ENCODE results near the gene TENM4. TPM values are rescaled to one million over a fixed set of nuclear protein-coding genes. Genes with fewer than 3 reads are reported as not detected.
"Not testable (repeated sequence)": the region's sequence is repeated elsewhere in the genome, so short reads cannot be mapped to it uniquely, and the experiment has no call there.

The TENM4 gene
- polyA plus RNA-seq, 12 donors: 6.1 to 12.6 (median 7.8) TPM; not detected in 1

DNA sequence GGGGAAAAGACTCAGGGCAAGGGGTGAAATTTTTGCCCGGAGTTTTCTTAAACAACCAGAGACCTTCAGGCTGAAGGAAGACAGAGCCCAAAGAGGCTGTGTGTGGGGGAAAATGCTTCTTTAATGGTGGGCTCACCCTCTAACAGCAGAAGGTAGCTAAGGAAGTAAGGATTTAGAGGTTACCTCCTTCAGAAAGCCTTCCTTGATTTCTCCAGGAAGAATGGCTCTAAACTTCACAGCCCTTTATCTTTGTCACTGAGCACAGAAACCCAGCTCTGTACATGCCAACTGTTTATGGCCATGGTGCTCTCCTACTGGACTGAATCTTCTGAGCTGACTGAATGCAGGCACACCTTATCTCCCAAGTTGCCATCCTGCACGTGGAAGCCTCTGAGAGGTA is 196.0 kb downstream of the TENM4 start:
- DNase-seq: no peak

DNA sequence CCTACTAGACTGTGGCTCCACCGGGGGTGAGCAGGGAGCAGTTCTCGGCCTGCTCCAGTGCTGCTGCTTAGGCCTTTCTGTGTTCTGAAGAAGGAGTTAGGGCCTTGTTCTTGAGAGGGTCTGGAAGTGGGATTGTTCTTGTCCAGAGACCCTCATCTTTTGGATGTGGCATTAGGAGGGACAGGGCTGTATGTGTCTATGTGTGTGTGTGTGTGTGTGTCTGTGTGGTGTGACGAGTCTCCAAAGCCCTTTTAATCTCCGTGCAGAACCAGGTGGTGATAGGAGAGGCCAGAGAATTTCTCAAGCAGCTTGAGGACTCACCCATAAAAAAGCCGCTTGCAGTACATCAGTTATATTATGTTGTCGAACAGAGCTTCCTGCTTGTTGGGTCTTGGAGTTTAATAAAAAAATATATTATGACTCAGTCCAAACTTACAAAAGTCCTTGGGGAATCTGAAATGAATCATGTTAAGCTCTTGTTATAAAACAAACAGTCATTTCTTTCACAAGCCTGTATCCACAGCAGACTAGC is 196.5 kb downstream of the TENM4 start:
- DNase-seq: peak; percentile 52

DNA sequence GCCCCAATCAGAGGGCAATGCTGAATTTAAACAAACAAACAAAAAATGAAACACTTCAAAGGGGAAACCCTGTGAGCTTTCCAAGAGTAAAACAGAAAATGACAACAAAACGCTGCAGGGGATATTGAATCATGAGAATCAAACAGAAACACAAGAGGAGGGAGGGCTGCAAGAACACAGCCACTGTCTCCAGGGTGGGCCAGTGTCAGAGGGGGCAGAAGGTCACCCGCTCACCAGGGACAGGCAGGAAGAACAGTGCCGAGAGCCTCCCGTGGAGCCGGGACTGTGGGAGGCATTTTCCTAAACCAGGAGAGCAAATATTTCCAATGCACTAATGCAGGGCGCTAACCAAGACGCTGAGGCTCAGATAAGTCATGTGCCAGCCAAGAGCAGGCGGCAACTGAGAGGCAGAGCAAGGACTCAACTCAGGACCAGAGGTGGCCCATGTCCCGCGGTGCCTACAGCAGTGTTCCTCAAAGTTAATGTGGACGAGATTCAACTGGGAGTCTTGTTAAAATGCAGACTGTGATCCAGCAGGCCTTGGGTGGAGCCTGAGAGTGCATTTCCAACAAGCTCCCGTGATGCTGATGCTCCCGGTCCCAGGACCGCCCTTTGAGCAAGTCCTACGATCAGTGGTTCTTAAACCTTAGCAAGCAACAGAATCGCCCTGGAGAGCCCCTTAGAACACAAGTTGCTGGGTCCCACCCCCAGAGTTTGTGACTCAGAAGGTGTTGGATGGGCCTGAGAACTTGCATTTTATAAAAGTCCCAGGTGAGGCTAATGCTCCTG is 197.2 kb downstream of the TENM4 start:
- DNase-seq: no peak

DNA sequence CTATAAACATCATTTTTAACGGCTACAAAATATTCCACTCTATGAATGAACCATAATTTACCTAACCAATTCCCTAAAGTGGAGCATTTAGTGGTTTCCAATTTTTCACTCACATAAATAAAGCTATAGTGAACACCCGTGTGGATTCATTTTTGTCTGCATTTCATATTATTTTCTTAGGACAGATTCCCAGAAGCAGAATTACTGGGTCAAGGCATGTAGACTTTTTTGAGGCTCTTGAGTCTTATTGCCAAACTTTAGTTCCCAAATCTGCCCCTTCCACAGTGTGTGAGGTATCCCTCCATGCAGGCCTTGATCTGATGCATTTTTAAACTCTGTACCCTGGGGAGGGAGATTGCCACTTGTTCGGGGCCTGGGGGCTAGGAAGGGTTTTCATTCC is 198.2 kb downstream of the TENM4 start:
- DNase-seq: no peak

DNA sequence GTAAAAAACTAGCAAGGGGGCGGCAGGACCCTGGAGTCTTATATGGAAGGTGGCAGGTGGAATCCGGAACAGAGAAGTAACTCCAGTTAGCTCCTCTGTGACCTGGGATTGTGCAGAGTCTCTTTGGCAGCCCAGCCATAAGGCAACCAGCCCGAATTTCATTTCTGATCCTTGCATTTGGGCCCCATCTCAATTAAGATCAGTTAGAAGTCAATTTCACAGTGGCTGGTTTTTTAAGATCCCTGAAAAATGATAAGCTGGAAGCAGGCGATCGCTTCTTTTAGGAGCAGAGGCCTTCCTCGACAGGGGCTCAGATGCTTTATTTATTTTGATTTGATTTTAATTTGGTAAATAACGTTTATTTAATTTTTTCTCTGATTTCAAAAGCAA is 199.0 kb downstream of the TENM4 start:
- DNase-seq: no peak

DNA sequence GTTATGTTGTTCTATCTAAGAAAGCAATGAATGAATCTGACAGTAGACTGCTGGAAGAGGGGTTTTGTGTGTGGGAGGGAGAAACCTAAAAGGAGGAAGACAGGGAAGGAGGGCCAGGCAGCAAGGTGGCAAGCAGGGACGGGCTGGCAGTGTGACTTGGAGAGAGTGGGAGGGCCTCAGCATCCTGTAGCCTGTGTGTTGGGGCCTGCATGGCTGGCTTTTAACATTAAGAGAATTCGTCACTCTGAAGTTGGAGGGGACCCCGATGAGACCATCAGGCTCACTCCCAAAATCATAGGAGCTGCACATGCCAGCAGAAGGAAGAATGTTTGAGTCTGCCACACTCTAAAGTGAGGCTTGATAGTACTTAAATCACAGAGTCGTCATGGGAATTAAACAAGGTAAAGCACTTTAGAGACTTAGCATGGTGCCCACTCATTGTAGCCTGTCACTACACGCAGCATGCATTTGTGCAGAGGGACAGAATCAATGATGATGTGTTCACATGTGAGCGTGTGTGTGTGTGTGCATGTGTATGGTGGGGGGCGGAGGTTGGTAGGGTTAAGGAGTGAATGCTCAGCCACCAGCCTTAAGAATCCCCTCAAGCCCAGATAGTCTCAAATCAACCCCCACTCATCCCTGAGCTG is 199.5 kb downstream of the TENM4 start:
- DNase-seq: no peak

DNA sequence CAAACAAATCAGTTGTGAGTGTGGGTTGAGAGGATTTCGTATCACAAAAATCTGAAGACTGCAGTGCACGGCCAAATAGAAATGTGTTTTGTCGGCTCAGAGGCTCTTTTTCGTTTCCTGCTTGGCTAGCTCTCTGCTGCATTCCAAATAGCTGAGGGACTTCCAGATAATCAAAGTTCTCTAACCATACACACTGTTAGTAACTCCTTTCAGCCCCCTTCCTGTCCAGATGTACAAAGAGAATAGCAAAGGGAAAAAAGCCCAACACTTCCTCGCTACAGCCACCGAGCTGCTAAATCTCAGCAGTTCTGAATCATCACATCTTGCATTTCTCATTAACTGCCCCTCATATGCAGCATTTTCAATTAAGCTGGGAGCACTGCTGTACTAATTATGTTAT is 203.1 kb downstream of the TENM4 start:
- peak; percentile 77 for DNase-seq

DNA sequence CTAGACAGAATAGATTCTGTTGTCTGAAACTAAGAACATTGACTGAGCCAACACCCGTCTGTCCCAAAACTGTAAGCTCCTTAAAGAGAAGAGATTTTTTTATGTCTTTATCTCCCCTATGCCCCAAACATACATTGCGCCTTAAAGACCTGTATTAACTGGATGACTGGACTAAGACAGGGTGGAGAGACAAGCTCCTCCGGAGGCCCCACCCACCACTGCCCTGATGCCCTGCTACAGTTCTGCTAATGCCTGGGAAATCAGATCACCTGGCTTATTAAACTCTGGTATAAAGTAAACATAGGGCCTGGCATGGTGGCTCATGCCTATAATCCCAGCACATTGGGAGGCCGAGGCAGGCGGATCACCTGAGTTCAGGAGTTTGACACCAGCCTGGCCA is 203.7 kb downstream of the TENM4 start:
- DNase-seq: no peak

DNA sequence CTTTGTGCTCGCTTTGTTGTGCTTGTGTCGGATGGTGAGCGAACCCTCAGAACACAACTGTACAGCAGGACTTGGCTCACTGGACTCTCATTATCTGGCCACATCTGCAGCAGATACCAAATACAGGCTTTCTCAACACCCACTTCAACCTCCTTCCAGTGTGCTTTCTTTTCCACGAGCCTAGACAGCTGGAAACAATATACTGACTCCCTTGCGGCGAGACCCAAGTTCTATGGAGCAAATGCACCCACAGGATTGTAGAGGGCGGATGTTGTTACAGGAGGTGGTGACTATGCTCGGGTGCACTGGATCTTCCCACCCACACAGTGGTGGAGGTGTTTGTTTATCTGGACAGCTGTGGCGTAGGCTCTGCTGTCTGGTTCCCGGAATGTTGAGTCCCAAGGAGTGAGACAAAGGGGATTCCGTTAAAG is 204.3 kb downstream of the TENM4 start:
- peak; percentile 51 for DNase-seq

DNA sequence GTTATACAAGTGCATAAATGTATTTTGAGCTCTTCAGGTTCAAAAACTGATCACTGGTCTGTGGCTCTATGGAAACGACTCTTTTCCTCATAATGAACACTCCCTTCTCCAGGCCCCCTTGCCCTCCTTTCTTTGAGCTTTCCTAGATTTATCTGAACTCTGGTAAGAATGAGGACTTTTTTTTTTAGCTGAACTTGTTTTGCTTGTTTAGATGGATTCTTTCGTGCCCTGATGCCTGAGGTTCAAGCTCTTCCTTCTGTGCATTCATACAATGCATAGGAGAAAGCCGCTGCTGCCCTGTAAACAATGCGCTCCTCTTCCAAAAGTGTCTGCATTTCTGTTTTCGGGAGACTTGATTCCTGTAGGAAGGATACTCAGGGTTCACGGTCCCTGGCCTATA is 205.1 kb downstream of the TENM4 start:
- no peak for DNase-seq

DNA sequence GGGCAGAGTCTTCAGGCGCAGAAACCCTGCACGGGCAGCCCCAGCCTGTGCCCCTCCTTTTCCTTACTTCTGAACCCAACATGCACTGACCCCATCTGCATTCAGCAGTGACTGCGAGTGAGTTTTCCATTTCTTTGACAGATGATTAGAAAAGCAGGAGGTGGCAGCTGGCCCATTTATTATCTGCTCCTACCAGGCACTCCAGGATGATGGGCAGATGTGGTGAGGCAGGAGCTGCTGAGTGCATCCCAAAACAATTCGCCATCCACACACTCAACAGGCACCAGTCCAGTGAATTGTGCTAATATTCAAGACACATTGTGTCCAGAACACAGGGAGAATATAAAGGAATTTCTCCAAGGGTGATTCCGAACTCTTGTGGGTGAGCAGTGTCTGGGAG is 208.5 kb downstream of the TENM4 start:
- DNase-seq: no peak

DNA sequence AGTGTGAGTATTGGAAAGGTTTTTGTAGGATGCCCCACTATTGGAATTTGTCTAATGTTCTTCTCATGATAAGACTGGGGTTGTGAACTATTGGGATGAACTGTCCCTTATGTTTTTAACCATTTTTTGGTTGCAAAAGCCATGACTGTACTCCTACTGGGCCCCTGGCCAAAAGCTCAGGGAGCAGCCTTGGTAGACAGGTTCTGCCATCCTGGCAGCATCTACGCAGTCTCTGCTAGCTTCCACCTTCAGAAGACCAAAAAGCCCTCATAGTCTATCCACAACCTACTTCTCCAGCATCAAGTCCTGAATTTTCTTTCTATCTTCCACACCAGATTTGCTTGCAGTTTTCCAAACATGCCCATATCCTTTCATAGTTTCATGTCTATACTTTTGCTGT is 211.8 kb downstream of the TENM4 start:
- DNase-seq: no peak

DNA sequence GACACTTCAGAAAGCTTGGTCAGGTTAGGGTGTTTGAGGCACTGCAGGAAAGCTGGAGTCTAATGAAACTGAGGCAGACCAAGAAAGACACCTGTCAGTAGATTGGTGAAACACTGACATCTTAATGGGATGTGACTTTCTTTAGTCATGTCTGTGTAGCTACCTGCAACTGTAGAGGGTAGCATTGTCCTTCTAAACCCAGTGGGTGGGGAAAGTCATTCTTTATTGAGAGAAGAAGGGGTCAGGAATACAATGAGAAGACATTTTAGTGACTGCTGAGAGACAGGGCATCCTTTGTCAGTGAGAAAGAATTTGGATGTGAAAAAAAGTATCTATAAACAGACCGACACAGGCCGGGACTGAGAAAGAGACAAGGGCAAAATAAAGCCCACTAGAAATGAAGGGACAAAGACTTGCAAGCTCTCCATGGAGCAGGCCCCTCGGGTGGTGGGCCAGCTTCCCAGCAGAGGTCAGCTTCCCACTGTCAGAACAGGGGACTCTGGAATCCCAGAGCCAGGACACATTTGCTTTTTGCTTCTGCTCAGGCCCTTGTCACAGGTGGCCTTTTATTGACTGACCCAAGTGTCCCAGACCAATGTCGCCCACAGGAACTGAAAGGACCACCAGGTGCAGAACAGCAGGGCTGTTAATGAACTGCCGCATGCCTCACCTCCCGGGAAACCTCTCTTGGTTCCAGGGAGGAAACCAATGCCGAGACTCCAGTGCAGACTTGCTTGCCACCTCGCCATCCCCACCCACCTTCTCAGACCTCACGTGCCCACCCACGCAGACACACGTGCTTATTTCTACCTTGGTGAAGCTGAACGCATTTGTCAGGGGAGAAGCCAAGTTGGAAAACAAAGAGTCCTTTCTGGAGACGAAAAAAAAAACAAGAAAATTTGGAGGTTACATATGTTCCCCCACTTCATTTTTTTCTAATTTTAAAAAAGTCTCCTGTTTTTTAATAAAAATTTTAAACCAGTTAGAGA is 212.8 kb downstream of the TENM4 start:
- DNase-seq: no peak

DNA sequence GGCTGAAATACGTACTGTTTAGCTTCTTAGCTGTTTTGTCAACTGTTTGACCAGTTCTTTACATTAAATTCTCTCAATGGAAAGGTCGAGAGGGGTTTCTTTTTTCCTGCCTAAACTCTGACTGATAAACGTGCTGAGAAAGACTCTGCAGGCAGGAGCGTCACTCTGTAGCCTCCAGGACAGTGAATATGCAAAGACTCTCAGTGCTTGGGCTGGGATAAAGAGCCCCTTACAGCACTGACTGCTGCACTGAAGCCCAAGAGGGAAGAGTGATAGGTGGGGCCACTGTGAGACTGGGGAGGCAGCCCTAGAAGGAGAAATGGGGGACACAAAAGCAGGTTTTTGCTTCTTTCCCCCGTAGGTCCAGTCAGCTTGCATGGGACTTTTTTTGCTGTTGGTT is 213.5 kb downstream of the TENM4 start:
- DNase-seq: no peak

DNA sequence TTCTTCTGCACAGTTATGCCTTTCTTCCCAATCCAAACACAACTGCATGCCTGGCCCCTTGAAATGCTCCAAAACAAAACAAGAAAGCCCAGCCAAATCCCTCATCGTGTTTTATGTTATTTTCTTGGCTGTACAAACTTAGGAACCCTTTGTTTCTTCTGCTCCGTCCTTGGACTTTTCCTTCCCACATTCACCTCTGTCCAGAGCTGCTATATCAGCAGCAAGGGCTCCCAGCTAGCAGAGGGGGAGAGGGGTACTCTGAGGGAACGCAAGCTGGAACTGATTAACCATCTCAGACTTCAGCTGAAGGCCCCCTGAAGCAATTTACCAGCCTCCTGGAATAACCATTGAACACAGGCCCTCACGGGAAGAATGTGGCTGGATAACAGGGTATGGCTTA is 214.7 kb downstream of the TENM4 start:
- DNase-seq: peak; percentile 38

DNA sequence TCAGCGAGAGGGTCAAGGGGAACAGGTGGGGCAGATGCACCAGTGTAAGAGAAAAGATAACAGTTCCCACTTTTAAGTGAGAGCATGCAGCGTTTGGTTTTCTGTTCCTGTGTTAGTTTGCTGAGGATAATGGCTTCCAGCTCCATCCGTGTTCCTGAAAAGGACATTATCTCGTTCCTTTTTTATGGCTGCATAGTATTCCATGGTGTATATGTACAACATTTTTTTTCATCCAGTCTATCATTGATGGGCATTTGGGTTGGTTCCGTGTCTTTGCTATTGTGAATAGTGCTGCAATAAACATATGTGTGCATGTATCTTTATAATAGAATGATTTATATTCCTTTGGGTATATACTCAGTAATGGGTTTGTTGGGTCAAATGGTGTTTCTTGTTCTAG is 218.7 kb downstream of the TENM4 start:
- not testable (repeated sequence) for DNase-seq

DNA sequence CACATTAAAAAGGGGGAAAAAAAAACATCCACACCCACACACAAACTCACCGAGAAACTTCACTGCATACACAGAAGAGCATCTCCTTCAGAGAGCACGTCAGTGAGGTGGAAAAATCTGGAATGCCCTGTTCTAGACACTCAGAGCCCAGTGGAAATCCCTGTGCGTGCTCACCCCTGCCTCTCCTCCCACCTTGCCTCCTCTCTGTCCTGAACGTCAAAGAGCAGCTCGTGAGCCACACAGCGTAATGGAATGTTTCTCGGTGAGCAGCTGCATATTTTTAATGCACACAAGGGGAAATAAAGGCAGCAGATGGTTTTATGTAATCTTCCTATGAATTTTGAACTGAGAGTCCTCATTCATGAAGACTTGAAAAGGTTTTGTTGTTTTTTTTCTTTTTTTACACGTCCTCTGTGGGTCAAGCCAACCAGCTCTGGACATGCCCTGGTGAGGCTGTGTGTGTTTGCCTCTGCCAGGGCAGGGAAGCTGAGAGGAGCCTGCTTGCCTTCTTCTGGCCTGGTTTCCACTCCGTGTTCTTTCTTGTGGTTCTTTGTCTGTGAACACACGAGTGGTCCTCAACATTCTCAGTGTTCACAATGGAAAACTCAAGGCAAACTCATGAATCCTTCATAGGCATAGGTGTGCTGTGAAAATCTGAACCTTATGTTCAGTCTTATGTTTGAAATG is 219.2 kb downstream of the TENM4 start:
- DNase-seq: no peak

DNA sequence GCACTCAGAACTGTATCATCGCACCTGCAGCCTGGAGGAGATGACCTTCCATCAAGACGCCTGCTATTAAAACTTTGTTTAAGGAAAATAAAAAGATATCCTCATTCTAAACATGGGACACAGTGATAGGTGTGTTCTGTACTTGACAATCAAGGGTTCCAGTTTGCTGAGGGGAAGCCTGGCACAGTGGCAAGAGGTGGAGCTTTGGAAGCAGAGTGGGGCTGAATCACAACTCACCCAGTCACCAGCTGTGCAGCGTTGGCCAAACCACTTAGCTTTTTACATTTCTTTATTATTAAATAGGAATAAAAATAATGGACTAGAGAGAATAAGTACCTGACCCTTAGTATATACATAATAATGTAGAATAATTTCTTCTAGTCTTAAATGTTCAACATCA is 220.7 kb downstream of the TENM4 start:
- no peak for DNase-seq

DNA sequence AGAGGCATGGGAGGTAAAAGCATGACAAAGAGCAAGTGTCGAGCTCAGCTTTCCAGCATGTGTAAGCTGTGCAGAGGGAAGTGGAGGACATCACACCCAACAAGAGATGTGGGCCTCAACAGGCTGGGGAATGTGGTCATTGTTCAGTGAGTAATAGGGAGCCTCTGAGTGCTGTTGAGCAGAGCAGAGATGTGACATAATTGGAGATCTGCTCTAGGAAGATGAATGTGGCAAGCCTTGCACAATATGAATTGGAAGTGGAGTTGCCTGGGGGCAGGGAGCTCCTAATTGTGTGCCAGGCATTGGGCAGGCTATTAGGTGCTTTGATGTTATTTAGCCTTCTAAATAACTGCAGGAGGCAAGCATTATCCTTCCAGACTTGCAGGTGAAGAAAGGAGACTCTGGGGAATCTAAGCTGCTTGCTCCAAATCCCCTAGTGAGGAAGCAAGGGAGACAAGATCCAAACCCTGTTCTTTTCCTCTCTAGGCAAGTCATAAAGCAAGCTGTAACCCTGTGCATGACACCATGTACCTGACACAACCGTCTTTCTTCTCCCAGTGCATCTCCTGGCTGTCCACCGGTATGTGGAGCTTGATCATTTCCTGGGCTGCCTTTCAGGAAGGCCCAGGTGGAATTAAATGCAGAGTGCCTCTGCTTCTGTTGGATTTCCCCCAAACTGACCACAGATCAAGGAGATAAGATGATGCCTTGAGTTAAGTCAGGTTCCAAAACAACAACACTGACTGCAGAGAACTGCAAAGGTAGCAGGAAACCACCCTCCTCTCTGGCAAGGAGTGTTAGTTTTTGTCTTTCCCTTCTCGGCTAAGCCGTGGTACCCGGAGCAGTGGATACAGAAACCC is 221.4 kb downstream of the TENM4 start:
- no peak for DNase-seq

DNA sequence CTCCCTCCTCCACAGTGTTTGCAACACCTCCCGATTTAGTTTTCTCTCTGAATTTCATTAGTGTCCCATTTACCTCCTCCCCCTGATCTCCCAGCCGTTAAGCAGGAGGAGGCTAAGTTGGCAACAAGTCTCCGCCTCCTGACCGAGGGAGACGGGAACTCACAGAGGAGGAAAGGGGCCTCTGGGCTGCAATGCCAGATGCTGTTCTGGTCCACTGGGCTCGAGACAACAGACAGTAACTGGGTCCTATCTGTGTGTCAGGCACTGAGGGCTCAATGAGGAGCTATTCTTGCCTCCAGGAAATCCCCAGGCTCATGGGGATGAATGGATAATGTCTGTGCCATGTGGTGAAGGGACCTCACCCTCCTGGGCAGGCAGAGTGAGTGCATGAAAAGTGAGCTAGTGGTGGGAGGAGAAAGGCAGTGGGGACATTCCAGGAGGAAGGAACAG is 228.1 kb downstream of the TENM4 start:
- DNase-seq: no peak
